Central memory CD8-positive, alpha-beta T cell (primary cell): ENCODE data around the gene RGS10.
A peak's percentile ranks its signal among the peaks of the same experiment; 100 is the strongest.
"Not testable (repeated sequence)": the region's sequence is repeated elsewhere in the genome, so short reads cannot be mapped to it uniquely, and the experiment has no call there.

Experiments used
- ATAC-seq: fragments of 150-1000 bp; cut with Tn5 transposase; replicated peaks from 2 replicates; pipeline ENCODE4 v1.10.0; 2022; ENCODE audit warnings: mild to moderate bottlenecking, moderate FRiP score, moderate number of reproducible peaks; ENCODE audit not compliant: poor library complexity, severe bottlenecking; ENCODE audit errors: extremely low read depth
- DNase-seq, 2 donors: peaks; one replicate each; pipeline ENCODE4 v3.0.0; 2021; ENCODE audit warnings: low spot score in 2 of 2
- H3K27ac Mint-ChIP-seq: one replicate; pipeline ENCODE4 v1.8.0; 2022; ENCODE audit warnings: low read depth, mild to moderate bottlenecking, moderate library complexity, mixed read lengths
- H3K27me3 Mint-ChIP-seq: one replicate; pipeline ENCODE4 v1.8.0; 2022; ENCODE audit warnings: mixed read lengths
- H3K36me3 Mint-ChIP-seq: one replicate; pipeline ENCODE4 v1.8.0; 2022; ENCODE audit warnings: mild to moderate bottlenecking, moderate library complexity, mixed read lengths; ENCODE audit not compliant: insufficient read depth
- H3K4me1 Mint-ChIP-seq: one replicate; pipeline ENCODE4 v1.8.0; 2022; ENCODE audit warnings: mixed read lengths
- H3K4me3 Mint-ChIP-seq: one replicate; pipeline ENCODE4 v1.8.0; 2022; ENCODE audit warnings: mild to moderate bottlenecking, moderate library complexity, mixed read lengths
- H3K9me3 Mint-ChIP-seq: one replicate; pipeline ENCODE4 v1.8.0; 2022; ENCODE audit warnings: mixed read lengths

RGS10 gene, protein sequence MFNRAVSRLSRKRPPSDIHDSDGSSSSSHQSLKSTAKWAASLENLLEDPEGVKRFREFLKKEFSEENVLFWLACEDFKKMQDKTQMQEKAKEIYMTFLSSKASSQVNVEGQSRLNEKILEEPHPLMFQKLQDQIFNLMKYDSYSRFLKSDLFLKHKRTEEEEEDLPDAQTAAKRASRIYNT

DNA sequence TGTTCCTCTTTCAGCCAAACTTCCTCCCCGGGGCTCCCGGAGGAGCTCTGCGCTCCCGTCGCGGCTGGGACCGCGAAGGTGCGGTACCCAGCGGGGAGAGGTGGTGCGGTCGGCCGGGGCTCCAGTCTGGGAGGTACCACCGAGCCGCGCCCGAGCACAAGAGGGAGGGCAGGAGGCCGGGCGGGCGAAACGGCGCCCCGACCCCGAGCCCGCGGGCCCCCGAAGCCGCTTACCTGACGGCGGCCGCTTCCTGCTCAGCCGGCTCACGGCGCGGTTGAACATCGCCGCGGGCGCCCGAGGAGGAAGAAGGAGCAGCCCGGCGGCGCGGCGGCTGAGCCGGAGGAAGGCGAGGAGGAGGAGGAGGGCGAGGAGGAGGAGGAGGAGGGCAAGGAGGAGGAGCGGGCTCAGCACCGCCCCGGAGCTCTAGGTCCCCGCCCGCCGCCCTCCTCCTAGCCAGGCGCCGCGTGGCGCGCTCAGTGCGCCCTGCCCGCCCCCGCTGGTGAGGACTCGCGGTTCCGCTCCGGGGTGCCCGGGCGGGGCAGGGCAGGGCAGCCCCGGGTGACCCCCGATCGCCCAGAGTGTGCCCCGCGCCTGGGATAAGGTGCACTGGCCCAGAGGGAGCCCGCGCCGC lies at the start of gene RGS10:
Gene RGS10, minus strand, starts transcription at position 363 of the 631 bp plus-strand sequence. Its CDS starts 81 bp downstream, at position 282.
- H3K36me3 Mint-ChIP-seq, result peaks cover 7% of the 10 kb centered on the region
- peak within 1 kb of the TSS; percentile 93 for H3K4me3 Mint-ChIP-seq
- H3K27me3 Mint-ChIP-seq, result peaks cover 5% of the 10 kb centered on the region
- ATAC-seq, result peak; percentile 71
- H3K4me1 Mint-ChIP-seq, result peaks cover 53% of the 10 kb centered on the region
- peak within 1 kb of the TSS; percentile 94 for H3K27ac Mint-ChIP-seq
- DNase-seq, result peak; percentile 42 to 58
- H3K9me3 Mint-ChIP-seq, result no peaks in the 10 kb centered on the region

DNA sequence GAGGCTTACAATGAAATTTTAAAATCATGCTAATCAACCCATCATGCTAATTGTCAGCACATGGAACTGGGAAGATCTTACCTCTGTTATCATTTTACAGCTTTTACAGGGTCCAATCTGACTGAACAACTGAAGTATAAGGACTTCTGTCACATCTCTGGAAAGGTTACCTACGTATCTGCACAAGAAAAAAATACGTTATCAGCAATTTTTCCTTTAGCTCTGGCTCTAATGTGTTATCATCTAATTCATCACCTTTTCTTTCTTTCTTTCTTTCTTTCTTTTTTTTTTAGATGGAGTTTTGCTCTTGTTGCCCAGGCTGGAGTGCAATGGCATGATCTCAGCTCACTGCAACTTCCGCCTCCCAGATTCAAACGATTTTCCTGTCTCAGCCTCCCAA lies 45.6 kb upstream of the RGS10 start:
- no peak overlapping the region for H3K27ac Mint-ChIP-seq
- H3K4me1 Mint-ChIP-seq, result peaks cover 26% of the 10 kb centered on the region
- H3K9me3 Mint-ChIP-seq, result no peaks in the 10 kb centered on the region
- peaks cover 18% of the 10 kb centered on the region for H3K36me3 Mint-ChIP-seq
- no peaks in the 10 kb centered on the region for H3K27me3 Mint-ChIP-seq
- ATAC-seq (no peak), DNase-seq (no peak)
- no peak overlapping the region for H3K4me3 Mint-ChIP-seq

DNA sequence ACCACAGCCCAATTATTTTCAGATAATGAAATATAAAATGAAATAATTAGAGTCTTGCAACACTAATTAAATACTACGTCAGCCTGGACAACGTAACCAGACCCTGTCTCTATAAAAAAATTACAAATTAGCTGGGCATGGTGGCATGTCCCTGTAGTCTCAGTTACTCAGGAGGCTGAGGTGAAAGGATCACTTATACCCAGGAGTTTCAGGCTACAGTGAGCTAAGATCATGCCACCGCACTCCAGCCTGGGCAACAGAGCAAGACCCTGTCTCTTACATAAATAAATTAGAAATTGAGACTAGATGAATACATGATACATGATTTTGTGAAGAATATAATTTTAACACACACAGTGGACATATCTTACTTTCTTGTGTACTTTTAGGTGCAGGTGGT lies 35.8 kb upstream of the RGS10 start:
- Mint-ChIP-seq H3K27me3 (no peaks in the 10 kb centered on the region), H3K4me3 (no peak overlapping the region), H3K27ac (no peak overlapping the region), H3K9me3 (no peaks in the 10 kb centered on the region), H3K36me3 (peaks cover 58% of the 10 kb centered on the region), H3K4me1 (peaks cover 23% of the 10 kb centered on the region)
- no peak for ATAC-seq
- no peak for DNase-seq

DNA sequence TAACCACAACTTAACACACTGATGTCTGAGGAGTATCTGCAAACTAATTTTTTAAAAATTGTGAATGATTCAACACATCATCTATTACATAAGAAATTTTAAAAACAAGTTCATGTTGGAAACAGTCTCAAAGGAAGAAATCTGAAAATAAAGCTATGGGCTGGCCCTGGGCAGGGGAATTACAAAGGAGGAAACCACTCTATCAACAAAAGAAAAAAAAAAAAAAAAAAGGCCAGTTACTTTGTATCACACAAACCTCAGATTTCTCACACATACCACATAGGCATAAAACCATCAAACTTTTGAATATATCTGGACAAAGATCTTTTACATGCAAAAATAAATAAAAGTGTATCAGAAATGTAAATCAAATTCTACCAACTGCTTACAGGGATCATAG lies 33.5 kb upstream of the RGS10 start:
- Mint-ChIP-seq H3K4me1 (peaks cover 17% of the 10 kb centered on the region), H3K36me3 (peaks cover 48% of the 10 kb centered on the region), H3K27ac (peak overlapping the region; percentile 75)

DNA sequence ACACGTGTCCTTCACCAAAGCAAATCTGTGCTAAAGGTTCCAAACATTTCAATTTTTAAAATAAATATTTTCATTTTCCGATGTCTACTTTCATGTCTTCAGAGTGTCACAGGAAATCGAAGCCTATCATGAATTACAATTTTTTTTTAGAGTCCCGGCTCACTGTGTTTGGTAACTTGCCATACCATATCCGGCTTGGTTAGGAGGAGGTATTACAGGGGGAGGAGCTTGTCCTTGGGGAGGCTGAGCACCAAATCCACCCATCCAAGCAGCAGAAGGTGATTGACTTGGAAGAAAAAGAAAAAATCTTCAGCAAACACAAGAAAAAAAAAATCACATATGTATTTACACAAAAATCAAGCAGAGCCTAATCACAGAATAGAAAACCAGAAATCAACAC lies 33.0 kb upstream of the RGS10 start:
- H3K4me3 Mint-ChIP-seq, result peak overlapping the region; percentile 32
- no peaks in the 10 kb centered on the region for H3K9me3 Mint-ChIP-seq
- H3K27me3 Mint-ChIP-seq, result no peaks in the 10 kb centered on the region
- H3K27ac Mint-ChIP-seq, result peak overlapping the region; percentile 75
- DNase-seq (peak in 1 of 2 donors; percentile 36), ATAC-seq (peak; percentile 92)
- peaks cover 48% of the 10 kb centered on the region for H3K36me3 Mint-ChIP-seq
- H3K4me1 Mint-ChIP-seq, result peaks cover 17% of the 10 kb centered on the region

More for the DNA sequence above, 33.5 kb upstream of the RGS10 start:
- Mint-ChIP-seq H3K27me3 (no peaks in the 10 kb centered on the region), H3K4me3 (peak overlapping the region; percentile 32), H3K9me3 (no peaks in the 10 kb centered on the region)
- DNase-seq, result no peak
- peak; percentile 72 for ATAC-seq

DNA sequence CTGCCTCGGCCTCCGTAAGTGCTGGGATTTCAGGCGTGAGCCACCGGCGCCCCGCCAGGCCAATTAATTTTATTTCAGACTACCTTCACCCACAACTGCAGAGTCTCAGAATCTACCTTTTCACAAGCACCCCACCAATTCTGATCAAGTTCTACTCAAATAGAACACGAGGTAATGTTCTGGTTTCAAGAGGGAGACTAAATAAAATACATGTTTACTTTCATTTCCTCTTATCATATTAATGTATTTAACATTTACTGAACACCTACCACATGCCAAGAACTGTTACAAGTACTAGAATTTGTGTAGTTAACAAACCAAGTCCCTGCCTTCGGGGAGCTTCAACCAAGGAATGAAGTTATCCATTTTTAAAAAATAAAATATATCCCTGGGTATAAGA lies 25.5 kb upstream of the RGS10 start:
- no peak for DNase-seq
- no peak overlapping the region for H3K4me3 Mint-ChIP-seq
- H3K9me3 Mint-ChIP-seq, result no peaks in the 10 kb centered on the region
- no peak for ATAC-seq
- H3K27ac Mint-ChIP-seq, result no peak overlapping the region
- H3K4me1 Mint-ChIP-seq, result no peaks in the 10 kb centered on the region
- H3K36me3 Mint-ChIP-seq, result peaks cover 4% of the 10 kb centered on the region
- H3K27me3 Mint-ChIP-seq, result no peaks in the 10 kb centered on the region

DNA sequence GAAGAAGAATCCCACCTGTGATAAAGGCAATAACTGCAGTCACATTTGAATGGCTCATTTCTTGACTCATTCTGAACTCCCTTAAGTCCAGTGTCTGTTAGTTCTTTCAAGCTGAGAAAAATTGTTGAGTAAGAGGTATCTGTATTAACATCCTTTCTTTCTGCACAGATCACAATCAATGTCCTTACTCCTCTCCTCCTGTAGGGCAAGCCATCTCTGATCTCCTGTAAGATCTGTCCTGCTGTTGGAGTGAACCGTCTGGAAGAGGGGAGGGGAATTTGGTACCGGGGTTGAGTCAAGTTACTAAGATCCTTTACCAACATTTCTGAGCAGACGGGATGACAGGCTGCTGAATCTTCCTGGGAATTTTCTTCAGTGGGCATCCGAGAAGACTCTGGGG lies 19.6 kb upstream of the RGS10 start:
- no peaks in the 10 kb centered on the region for H3K36me3 Mint-ChIP-seq
- no peaks in the 10 kb centered on the region for H3K9me3 Mint-ChIP-seq
- H3K4me1 Mint-ChIP-seq, result no peaks in the 10 kb centered on the region
- H3K4me3 Mint-ChIP-seq, result no peak overlapping the region
- no peak for DNase-seq
- no peaks in the 10 kb centered on the region for H3K27me3 Mint-ChIP-seq
- H3K27ac Mint-ChIP-seq, result no peak overlapping the region
- ATAC-seq, result no peak

DNA sequence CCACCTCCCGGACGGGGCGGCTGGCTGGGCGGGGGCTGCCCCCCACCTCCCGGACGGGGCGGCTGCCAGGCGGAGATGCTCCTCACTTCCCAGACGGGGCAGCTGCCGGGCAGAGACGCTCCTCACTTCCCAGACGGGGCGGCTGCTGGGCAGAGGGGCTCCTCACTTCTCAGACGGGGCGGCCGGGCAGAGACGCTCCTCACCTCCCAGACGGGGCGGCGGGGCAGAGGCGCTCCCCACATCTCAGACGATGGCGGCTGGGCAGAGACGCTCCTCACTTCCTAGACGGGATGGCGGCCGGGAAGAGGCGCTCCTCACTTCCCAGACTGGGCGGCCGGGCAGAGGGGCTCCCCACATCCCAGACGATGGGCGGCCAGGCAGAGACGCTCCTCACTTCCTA lies 17.0 kb upstream of the RGS10 start:
- ATAC-seq, DNase-seq, H3K27me3 Mint-ChIP-seq, H3K4me3 Mint-ChIP-seq, H3K4me1 Mint-ChIP-seq, H3K27ac Mint-ChIP-seq, H3K9me3 Mint-ChIP-seq, H3K36me3 Mint-ChIP-seq: not testable (repeated sequence)

DNA sequence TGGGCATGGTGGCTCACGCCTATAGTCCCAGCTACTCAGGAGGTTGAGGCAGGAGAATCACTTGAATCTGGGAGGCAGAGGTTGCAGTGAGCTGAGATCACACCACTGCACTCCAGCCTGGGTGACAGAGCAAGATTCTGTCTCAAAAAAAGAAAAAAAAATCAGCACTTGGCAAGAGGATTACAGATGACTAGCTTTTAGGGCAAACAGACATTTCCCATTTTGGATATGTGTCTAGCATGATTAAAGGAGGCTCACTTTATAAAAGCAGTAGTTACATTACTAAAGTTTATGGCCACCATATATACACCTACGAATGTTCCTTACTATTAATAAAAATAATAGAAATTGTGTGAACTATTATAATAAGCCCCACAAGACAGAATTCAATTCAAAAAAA lies 13.6 kb upstream of the RGS10 start:
- H3K4me3 Mint-ChIP-seq, H3K27ac Mint-ChIP-seq, ATAC-seq, DNase-seq, H3K36me3 Mint-ChIP-seq, H3K27me3 Mint-ChIP-seq, H3K4me1 Mint-ChIP-seq, H3K9me3 Mint-ChIP-seq: not testable (repeated sequence)

DNA sequence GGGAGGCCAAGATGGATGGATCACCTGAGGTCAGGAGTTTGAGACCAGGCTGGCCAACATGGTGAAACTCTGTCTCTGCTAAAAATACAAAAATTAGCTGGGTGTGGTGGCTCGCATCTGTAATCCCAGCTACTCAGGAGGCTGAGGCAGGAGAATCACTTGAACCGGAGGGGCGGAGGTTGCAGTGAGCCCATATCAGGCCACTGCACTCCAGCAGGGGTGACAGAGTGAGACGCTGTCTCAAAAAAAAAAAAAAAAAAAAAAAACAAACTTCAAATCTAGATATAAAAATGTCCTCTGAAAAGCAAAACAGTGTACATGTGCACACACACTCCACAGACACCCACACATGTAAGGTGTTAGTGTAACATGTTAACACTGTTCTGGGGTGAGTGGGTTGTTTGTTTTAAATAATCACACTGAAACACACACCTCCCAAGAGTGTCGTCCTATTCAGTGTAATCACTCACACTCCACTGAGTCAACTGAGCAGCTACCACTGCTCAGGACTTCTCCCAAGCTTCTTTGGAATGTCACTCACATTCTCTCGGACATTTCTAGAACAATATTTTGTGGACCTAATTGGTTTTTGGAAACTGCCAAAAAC lies 12.8 kb upstream of the RGS10 start:
- no peak overlapping the region for H3K27ac Mint-ChIP-seq
- peaks cover 1% of the 10 kb centered on the region for H3K36me3 Mint-ChIP-seq
- no peaks in the 10 kb centered on the region for H3K9me3 Mint-ChIP-seq
- DNase-seq (no peak), ATAC-seq (no peak)
- H3K4me1 Mint-ChIP-seq, result no peaks in the 10 kb centered on the region
- no peak overlapping the region for H3K4me3 Mint-ChIP-seq
- no peaks in the 10 kb centered on the region for H3K27me3 Mint-ChIP-seq

DNA sequence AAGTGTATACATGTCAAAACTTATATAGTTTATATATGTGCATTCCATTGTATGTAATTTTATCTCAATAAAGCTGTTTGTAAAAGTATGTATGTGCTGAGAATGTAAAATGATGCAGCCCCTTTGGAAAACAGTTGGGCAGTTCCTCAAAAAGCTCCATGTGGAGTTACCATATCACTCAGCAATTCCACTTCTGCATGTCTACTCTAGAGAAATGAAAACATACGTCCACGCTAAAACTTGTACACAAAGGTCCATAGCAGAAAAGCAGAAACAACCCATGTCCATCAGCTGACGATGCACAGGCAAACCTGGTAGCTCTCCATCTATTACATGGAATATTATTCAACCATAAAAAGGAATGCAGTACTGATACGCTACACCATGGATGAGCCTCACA lies 8.3 kb upstream of the RGS10 start:
- Mint-ChIP-seq H3K36me3 (peaks cover 1% of the 10 kb centered on the region), H3K27ac (no peak overlapping the region), H3K9me3 (no peaks in the 10 kb centered on the region), H3K27me3 (peaks cover 25% of the 10 kb centered on the region), H3K4me3 (no peak overlapping the region), H3K4me1 (no peaks in the 10 kb centered on the region)
- DNase-seq (no peak), ATAC-seq (no peak)

DNA sequence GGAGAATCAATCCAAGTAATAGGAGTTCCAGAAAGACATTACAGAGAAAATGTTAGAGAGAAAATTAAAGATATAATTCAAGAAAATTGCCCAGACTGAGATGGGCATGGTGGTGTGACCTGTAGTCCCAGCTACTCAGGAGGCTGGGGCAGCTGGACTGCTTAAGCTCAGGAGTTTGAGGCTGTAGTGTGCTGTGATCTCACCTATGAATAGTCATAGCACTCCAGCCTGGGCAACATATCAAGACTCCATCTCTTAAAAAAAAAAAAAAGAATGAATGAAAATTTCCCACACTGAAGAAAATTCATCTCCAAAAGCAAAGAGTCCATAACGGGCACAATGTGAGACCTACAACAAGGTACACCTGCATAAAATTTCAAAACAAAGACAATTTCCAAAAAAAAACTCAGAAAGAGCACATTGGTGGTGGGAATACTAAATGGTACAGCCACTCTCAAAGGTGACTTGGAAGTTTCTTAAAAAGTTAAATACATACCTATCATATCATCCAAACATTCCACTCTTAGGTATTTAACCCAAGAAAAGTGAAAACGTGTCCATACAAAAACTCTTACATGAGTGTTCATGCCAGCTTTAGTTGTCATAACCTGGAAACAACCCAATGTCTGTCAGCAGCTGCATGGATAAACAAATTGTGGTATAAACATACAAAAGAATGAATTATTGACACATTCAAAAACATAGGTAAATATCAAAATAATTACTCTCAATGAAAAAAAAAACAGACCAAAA lies 6.9 kb upstream of the RGS10 start:
- Mint-ChIP-seq H3K36me3 (peaks cover 1% of the 10 kb centered on the region), H3K27me3 (peaks cover 25% of the 10 kb centered on the region), H3K9me3 (no peaks in the 10 kb centered on the region), H3K4me1 (no peaks in the 10 kb centered on the region), H3K4me3 (no peak overlapping the region), H3K27ac (no peak overlapping the region)
- ATAC-seq, result no peak
- DNase-seq, result no peak
